Colonic mucosa (tissue), 4 donors: ENCODE results near the gene ERN1. TPM values are rescaled to one million over a fixed set of nuclear protein-coding genes. Genes with fewer than 3 reads are reported as not detected.
A peak's percentile ranks its signal among the peaks of the same experiment; 100 is the strongest.

ENCODE experiments used
- DNase-seq: peaks from one replicate; pipeline ENCODE4 v3.0.0-alpha.2; 2020
- H3K27ac ChIP-seq: fragments of 200-600 bp; one replicate; pipeline ENCODE4 v1.8.0; 2021
- H3K27me3 ChIP-seq: fragments of 200-600 bp; one replicate; pipeline ENCODE4 v1.8.0; 2021
- H3K36me3 ChIP-seq: fragments of 200-600 bp; one replicate; pipeline ENCODE4 v1.8.0; 2021
- H3K4me1 ChIP-seq: fragments of 200-600 bp; one replicate; pipeline ENCODE4 v1.8.0; 2021; ENCODE audit warnings: mild to moderate bottlenecking
- H3K4me3 ChIP-seq: fragments of 200-600 bp; one replicate; pipeline ENCODE4 v1.8.0; 2021
- H3K9ac ChIP-seq, 2 donors: one replicate each; pipeline ENCODE4 v1.7.0; 2013; ENCODE audit warnings: control low read depth in 2 of 2, low read depth in 2 of 2, low read length in 2 of 2
- H3K9me3 ChIP-seq: fragments of 200-600 bp; one replicate; pipeline ENCODE4 v1.8.0; 2021
- intact Hi-C: fragments of 100-400 bp; cut with DNase I; formaldehyde crosslinking; loops from one replicate; pipeline ENCODE4 v1.14.1; 2022
- total RNA-seq, 2 donors: library from RNA; stranded (reverse); fragmentation: NEBNext Ultra II Directional in 1 of 2; extraction: Animal tissue kit (Norgen Biotek cat#: 25700) in 1 of 2; gene quantifications; one replicate each; pipeline ENCODE4 v1.2.1, GENCODE V29; 2021
- TF ChIP-seq, protein P1 (sequence below): fragments of 200-600 bp; IDR thresholded peaks from one replicate; pipeline ENCODE4 v1.8.0; 2022; ENCODE audit warnings: antibody characterized with exemption, mild to moderate bottlenecking
- donor health status: healthy.
- donor health status: DM: no; HTN: no; CAD: no.
- donor health status: DM: no; HTN: no; CAD: no.

Gene ERN1
- total RNA-seq, 2 donors from 2014 or later, result 19.2 to 19.6 TPM

DNA sequence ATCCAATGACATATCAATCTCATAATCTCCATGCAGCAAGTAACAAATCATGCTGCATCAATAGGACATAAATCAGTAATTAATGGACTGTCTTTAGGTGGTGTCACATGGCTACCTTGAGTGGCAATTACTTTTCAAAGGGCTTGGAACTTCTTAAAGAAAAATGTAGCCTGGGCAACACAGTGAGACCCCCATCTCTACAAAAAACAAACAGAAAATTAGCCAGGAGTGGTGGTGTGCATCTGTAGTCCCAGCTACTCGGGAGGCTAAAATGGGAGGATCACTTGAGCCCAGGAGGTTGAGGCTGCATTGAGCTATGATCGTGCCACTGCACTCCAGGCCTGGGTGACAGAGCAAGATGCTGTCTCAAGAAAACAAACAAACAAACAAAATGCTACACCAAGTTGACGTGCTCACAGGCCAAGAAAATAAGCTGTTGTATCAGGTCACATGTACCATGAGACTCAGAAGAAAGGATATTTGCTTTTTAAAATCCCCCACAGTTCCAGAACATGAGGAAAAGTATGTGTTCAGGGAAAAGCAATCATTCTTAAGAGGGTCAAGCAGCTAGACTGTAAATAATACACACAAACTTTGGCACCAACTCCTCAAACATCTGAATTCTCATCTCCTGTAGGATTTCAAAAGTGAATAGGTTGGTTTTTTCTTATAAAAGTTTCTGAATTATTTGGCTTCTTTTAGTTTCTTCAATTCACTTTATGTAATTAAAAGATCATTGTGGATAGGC is 23.8 kb upstream of the ERN1 start:
- intact Hi-C loops, result loop anchor here (5.0 kb wide), 1 partner anchor 109 kb away; the partner anchor contains the start of gene TEX2
- Histone ChIP-seq H3K9ac (no peak overlapping the region), H3K4me3 (no peak overlapping the region), H3K36me3 (no peaks in the 10 kb centered on the region), H3K27me3 (no peaks in the 10 kb centered on the region), H3K4me1 (no peaks in the 10 kb centered on the region), H3K9me3 (no peaks in the 10 kb centered on the region), H3K27ac (no peak overlapping the region)
- DNase-seq, result no peak
- TF ChIP-seq, protein P1, sequence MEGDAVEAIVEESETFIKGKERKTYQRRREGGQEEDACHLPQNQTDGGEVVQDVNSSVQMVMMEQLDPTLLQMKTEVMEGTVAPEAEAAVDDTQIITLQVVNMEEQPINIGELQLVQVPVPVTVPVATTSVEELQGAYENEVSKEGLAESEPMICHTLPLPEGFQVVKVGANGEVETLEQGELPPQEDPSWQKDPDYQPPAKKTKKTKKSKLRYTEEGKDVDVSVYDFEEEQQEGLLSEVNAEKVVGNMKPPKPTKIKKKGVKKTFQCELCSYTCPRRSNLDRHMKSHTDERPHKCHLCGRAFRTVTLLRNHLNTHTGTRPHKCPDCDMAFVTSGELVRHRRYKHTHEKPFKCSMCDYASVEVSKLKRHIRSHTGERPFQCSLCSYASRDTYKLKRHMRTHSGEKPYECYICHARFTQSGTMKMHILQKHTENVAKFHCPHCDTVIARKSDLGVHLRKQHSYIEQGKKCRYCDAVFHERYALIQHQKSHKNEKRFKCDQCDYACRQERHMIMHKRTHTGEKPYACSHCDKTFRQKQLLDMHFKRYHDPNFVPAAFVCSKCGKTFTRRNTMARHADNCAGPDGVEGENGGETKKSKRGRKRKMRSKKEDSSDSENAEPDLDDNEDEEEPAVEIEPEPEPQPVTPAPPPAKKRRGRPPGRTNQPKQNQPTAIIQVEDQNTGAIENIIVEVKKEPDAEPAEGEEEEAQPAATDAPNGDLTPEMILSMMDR, result no peak

DNA sequence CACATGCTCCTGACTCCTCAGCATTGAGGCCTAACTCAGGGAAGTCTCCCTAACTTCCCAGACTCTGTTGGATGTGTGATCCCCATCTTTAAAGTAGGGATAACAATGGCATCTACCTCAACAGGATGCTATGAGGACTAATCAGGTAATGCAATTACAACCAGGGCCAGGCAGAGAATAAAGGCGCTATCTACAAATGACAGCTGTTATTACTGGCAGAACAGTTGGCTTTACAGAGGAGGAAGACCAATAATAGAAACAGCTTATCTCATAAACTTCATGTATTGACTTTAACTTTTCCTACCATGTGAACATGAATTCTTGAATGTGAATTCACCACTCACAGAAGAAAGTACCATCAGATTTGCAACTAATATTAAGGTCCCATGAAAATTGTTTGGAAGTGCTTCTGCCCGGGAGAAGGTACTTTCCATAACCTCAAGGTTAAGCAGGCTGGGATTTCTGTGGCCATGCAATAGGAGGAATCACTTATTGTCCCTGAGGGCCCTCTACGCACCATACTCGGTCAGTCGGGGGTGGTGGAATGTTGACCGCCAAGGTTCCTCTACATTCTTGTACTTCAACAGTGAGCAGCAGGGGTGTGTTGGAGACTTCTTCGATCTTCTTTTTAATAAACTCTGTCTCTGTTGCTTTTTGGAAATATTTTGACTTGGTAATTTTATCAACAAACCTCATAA is 22.6 kb upstream of the ERN1 start:
- TF ChIP-seq, protein P1, result no peak
- DNase-seq, result no peak
- Histone ChIP-seq H3K9ac (no peak overlapping the region), H3K27ac (no peak overlapping the region), H3K27me3 (no peaks in the 10 kb centered on the region), H3K9me3 (no peaks in the 10 kb centered on the region), H3K36me3 (no peaks in the 10 kb centered on the region), H3K4me3 (no peak overlapping the region), H3K4me1 (no peaks in the 10 kb centered on the region)
- intact Hi-C loops, result loop anchor here (5.0 kb wide), 1 partner anchor 110 kb away; the partner anchor contains the start of gene TEX2

DNA sequence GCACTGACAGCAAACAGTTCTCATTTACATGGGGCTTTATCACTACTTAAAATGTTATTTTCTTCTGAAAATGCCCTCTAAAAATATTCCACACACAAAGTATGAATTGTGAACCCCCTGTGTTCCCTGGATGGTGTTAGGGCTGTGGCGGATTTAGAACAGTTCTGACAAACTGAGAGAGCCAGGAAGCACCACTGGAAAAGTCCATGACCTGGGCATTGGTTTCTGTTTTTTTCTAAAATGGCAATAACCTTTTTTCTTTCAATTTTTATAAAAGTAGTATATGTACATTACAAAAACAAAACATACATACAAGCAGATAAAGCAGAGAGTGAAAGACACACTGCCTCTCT is 21.0 kb upstream of the ERN1 start:
- no peaks in the 10 kb centered on the region for H3K4me1 ChIP-seq
- H3K4me3 ChIP-seq, result no peak overlapping the region
- no peak overlapping the region for H3K27ac ChIP-seq
- H3K9ac ChIP-seq, result no peak overlapping the region
- TF ChIP-seq, protein P1, result no peak
- H3K27me3 ChIP-seq, result no peaks in the 10 kb centered on the region
- H3K9me3 ChIP-seq, result no peaks in the 10 kb centered on the region
- no peak for DNase-seq
- intact Hi-C loops, result loop anchor here (5.0 kb wide), 1 partner anchor 111 kb away; the partner anchor contains the start of gene TEX2
- H3K36me3 ChIP-seq, result no peaks in the 10 kb centered on the region

DNA sequence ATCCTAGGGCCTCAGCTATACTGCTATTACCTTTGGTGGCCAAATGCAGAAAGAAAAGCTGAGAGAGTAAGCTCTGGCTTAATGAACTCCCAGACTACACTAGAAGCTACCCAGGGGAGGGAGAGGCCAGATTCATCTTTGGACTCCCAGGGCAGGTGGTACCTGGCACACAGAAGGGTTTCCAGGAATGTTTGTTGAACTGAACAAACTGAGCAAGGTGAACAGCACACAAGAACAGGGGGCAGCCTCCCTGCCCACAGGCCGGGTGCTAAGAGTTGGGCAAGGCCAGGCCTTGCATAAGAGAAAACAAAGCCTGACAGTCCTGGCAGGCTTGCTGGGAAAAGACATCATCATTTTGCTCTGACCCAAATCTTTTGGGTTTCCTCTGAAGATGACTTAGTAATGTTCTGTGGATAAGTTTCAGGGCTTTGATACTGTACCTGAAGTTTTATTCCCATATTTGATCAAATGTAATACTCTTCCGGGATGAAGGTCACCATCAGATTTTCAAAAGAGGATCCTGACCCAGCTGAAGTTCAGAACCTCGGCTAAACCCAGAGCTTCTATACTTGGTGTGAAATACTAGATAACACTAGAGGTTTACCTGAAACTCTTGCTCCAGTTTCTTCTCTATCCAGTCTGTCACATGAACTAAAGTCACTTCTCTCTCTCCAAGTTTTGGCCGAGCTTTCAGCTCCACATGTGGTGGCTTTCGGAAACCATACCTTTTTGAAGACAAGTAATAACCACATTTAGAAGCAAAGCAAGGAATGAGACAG is 20.5 kb upstream of the ERN1 start:
- Histone ChIP-seq H3K27me3 (no peaks in the 10 kb centered on the region), H3K9me3 (no peaks in the 10 kb centered on the region), H3K9ac (no peak overlapping the region), H3K27ac (no peak overlapping the region), H3K4me1 (no peaks in the 10 kb centered on the region), H3K4me3 (no peak overlapping the region), H3K36me3 (no peaks in the 10 kb centered on the region)
- TF ChIP-seq, protein P1, result no peak
- intact Hi-C loops, result loop anchor here (5.0 kb wide), 1 partner anchor 112 kb away; the partner anchor contains the start of gene TEX2
- peak; percentile 58 for DNase-seq

DNA sequence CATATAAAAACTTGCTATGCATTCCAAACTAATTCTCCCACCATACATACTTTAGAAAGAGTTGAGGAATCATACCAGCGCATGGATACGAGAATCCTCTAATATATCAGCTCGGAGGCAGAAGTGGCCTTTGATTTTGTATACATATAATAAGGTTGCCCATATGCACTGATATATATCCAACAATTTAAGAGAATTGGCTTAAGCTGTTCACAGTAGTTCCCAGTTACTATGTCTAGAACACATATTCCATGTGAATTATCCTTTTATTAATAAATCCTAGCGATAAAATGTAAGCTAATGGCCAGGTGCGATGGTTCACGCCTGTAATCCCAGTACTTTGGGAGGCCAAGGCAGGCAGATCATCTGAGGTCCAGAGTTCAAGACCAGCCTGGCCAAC is 19.3 kb upstream of the ERN1 start:
- intact Hi-C loops, result no loop called here

More for the DNA sequence above, 19.3 kb upstream of the ERN1 start:
- DNase-seq, result no peak
- Histone ChIP-seq H3K27ac (no peak overlapping the region), H3K9me3 (no peaks in the 10 kb centered on the region), H3K4me1 (no peaks in the 10 kb centered on the region), H3K4me3 (no peak overlapping the region), H3K36me3 (no peaks in the 10 kb centered on the region), H3K9ac (no peak overlapping the region), H3K27me3 (no peaks in the 10 kb centered on the region)
- TF ChIP-seq, protein P1, result no peak
